HCT116 (cell line): ENCODE measurements around the gene DTNB.

Source experiments
- ATF3 ChIP-seq: IDR thresholded peaks from 2 replicates; pipeline ENCODE4 v1.6.1; 2012
- CEBPB ChIP-seq: IDR thresholded peaks from 2 replicates; pipeline ENCODE4 v1.6.1; 2012; ENCODE audit warnings: low read depth
- CTCF ChIP-seq, 3 experiments: fragments of 200-600 bp in 1 of 3; sonication (generic) in 1 of 3; IDR thresholded peaks in 2 of 3; conservative IDR thresholded peaks in 1 of 3; 2 replicates each; pipeline ENCODE4 v1.5.1; 2012 to 2017; ENCODE audit warnings: low read depth in 2 of 3, low read length in 2 of 3, antibody characterized with exemption in 1 of 3, borderline replicate concordance in 1 of 3, control low read depth in 1 of 3, mild to moderate bottlenecking in 1 of 3, mixed read lengths in 1 of 3, mixed run types in 1 of 3, moderate library complexity in 1 of 3; ENCODE audit not compliant: insufficient read depth in 1 of 3
- EZH2 ChIP-seq: fragments of 200-600 bp; sonication (generic); IDR thresholded peaks from 2 replicates; pipeline ENCODE4 v1.6.1; 2017; ENCODE audit warnings: antibody characterized with exemption, mixed run types
- JUND ChIP-seq: IDR thresholded peaks from 2 replicates; pipeline ENCODE4 v1.6.1; 2012
- POLR2A ChIP-seq: IDR thresholded peaks from 2 replicates; pipeline ENCODE4 v1.7.0; 2011; ENCODE audit warnings: borderline replicate concordance; ENCODE audit not compliant: insufficient read depth, insufficient read length; ENCODE audit errors: extremely low read depth
- SRF ChIP-seq: IDR thresholded peaks from 2 replicates; pipeline ENCODE4 v1.6.1; 2012; ENCODE audit warnings: low read depth
- TCF7L2 ChIP-seq: IDR thresholded peaks from 2 replicates; pipeline ENCODE4 v1.7.0; 2011; ENCODE audit warnings: borderline replicate concordance, inconsistent platforms; ENCODE audit not compliant: insufficient read depth, insufficient read length; ENCODE audit errors: extremely low read depth
- ZNF274 ChIP-seq: fragments of 200-500 bp; sonication (Bioruptor generic); IDR thresholded peaks from 2 replicates; pipeline ENCODE4 v1.6.1; 2014; ENCODE audit warnings: mild to moderate bottlenecking, low read depth, low read length, inconsistent platforms

- TF ChIP-seq POLR2A (no peak), CTCF (IDR thresholded peaks at IDR 0.05 in 2 of 3, conservative IDR thresholded peaks at IDR 0.05 in 1 of 3; ENCODE audit: borderline replicate concordance in 1 of 3, insufficient read depth in 1 of 3, low read depth in 2 of 3, low read length in 2 of 3) (no peak), EZH2 (no peak), ZNF274 (no peak), CEBPB (no peak), SRF (no peak), TCF7L2 (no peak), JUND (no peak), ATF3 (no peak)
Measured at GRCh38 chr2:25467743-25468142, 205.6 kb downstream of the DTNB start.
